Smooth muscle cell (in vitro differentiated cells): ENCODE data around the gene CXXC5. TPM values are rescaled to one million over a fixed set of nuclear protein-coding genes. Genes with fewer than 3 reads are reported as not detected.
A peak's percentile ranks its signal among the peaks of the same experiment; 100 is the strongest.

Experiments
- DNase-seq: peaks from one replicate; lab custom pipeline; 2025; ENCODE audit not compliant: unreplicated experiment; lab: John Stamatoyannopoulos, UW
- H2AFZ ChIP-seq: fragments of 200-600 bp; sonication (generic); 2 replicates; pipeline ENCODE4 v1.6.0; 2016; ENCODE audit warnings: antibody characterized with exemption, low read depth, mild to moderate bottlenecking
- H3F3A ChIP-seq: fragments of 200-600 bp; sonication (generic); 2 replicates; pipeline ENCODE4 v1.6.0; 2017; ENCODE audit warnings: antibody characterized with exemption, low read depth
- H3K27ac ChIP-seq: fragments of 200-600 bp; sonication (generic); 2 replicates; pipeline ENCODE4 v1.5.1; 2016; ENCODE audit warnings: low read depth, mild to moderate bottlenecking
- H3K27me3 ChIP-seq: fragments of 200-600 bp; sonication (generic); 2 replicates; pipeline ENCODE4 v1.6.1; 2016; ENCODE audit warnings: low read depth, mild to moderate bottlenecking
- H3K36me3 ChIP-seq: fragments of 200-600 bp; sonication (generic); 2 replicates; pipeline ENCODE4 v1.5.1; 2016; ENCODE audit warnings: low read depth
- H3K4me1 ChIP-seq: fragments of 200-600 bp; sonication (generic); 2 replicates; pipeline ENCODE4 v1.5.1; 2016; ENCODE audit warnings: low read depth
- H3K4me2 ChIP-seq: fragments of 200-600 bp; sonication (generic); 2 replicates; pipeline ENCODE4 v1.6.0; 2016; ENCODE audit warnings: mild to moderate bottlenecking
- H3K4me3 ChIP-seq: fragments of 200-600 bp; sonication (generic); 2 replicates; pipeline ENCODE4 v1.5.1; 2016; ENCODE audit warnings: mild to moderate bottlenecking
- H3K79me2 ChIP-seq: fragments of 200-600 bp; sonication (generic); 2 replicates; pipeline ENCODE4 v1.6.0; 2016; ENCODE audit warnings: low read depth, mild to moderate bottlenecking
- H3K9ac ChIP-seq: fragments of 200-600 bp; sonication (generic); 2 replicates; pipeline ENCODE4 v1.6.0; 2016; ENCODE audit warnings: low read depth
- H3K9me3 ChIP-seq: fragments of 200-600 bp; sonication (generic); replicated peaks from 2 replicates; pipeline ENCODE4 v1.5.1; 2016; ENCODE audit warnings: low read depth
- H4K20me1 ChIP-seq: fragments of 200-600 bp; sonication (generic); 2 replicates; pipeline ENCODE4 v1.6.0; 2016; ENCODE audit warnings: low read depth
- WGBS: methylation state at CpG from one replicate; pipeline ENCODE4 v1.1.7; 2016; ENCODE audit warnings: low lambda C conversion rate; 5-methylcytosine and 5-hydroxymethylcytosine counted together
- polyA plus RNA-seq: library from polyadenylated mRNA; unstranded; fragments of >200 nt; fragmentation: Nextera tagmentation; extraction: Ambion mirVana; gene quantifications from 2 replicates; pipeline ENCODE4 v1.2.1, GENCODE V29; 2016
- total RNA-seq: library from RNA; depleted of rRNA; stranded (reverse); fragments of >200 nt; gene quantifications from 2 replicates; pipeline ENCODE4 v1.2.3, GENCODE V29; 2014
- TF ChIP-seq, protein P1 (sequence below): fragments of 200-600 bp; sonication (generic); IDR thresholded peaks from 2 replicates; pipeline ENCODE4 v1.5.1; 2017; ENCODE audit warnings: borderline replicate concordance, mild to moderate bottlenecking, antibody characterized with exemption; ENCODE audit not compliant: insufficient read depth, poor library complexity, severe bottlenecking

Gene CXXC5
- total and polyA plus RNA-seq, 2 experiments from 2014 or later: 85.5 to 139 TPM

DNA sequence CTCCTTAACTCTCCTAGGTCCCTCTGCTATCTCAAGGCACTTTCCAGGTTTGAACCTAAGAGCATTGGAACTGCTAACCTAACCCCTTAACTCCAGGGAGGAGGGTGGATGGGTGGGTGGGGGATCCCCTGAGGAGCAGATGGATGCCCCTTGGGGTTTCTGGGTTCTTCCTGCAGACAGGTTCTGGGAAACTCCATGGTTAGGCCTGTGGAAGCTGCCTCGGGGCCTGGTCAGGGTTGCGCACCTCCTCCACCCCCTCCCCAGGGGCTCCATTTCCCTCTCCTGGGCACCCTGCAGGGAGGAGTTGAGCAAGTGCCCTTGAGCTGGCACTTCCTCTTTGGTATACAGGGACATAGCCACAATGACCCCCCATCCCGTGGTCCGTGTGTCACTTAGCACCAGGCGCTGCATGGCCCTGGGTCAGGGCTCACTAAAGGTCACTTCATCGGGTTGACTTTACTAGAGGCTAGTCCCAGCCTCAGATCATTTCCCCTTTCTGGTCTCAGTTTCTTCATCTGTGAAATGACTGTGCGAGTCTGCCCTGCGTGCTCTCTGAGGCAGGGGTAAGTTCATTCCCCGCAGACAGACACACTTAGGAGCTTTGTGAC is 16.0 kb downstream of the CXXC5 start:
- H2AFZ ChIP-seq: no peak overlapping the region
- H3K79me2 ChIP-seq: peaks cover 86% of the 10 kb centered on the region
- H3K4me1 ChIP-seq: peaks cover 49% of the 10 kb centered on the region
- H3K9me3 ChIP-seq: no peaks in the 10 kb centered on the region
- TF ChIP-seq, protein P1, sequence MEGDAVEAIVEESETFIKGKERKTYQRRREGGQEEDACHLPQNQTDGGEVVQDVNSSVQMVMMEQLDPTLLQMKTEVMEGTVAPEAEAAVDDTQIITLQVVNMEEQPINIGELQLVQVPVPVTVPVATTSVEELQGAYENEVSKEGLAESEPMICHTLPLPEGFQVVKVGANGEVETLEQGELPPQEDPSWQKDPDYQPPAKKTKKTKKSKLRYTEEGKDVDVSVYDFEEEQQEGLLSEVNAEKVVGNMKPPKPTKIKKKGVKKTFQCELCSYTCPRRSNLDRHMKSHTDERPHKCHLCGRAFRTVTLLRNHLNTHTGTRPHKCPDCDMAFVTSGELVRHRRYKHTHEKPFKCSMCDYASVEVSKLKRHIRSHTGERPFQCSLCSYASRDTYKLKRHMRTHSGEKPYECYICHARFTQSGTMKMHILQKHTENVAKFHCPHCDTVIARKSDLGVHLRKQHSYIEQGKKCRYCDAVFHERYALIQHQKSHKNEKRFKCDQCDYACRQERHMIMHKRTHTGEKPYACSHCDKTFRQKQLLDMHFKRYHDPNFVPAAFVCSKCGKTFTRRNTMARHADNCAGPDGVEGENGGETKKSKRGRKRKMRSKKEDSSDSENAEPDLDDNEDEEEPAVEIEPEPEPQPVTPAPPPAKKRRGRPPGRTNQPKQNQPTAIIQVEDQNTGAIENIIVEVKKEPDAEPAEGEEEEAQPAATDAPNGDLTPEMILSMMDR: no peak
- peaks cover 28% of the 10 kb centered on the region for H3F3A ChIP-seq
- H3K4me2 ChIP-seq: no peak overlapping the region
- H3K27me3 ChIP-seq: no peaks in the 10 kb centered on the region
- H3K4me3 ChIP-seq: no peak overlapping the region
- H3K36me3 ChIP-seq: no peaks in the 10 kb centered on the region
- H3K27ac ChIP-seq: peak overlapping the region; percentile 95
- 89% methylated on average over 9 of the region's 9 CpGs for WGBS
- H4K20me1 ChIP-seq: peaks cover 92% of the 10 kb centered on the region
- no peak overlapping the region for H3K9ac ChIP-seq
- no peak for DNase-seq

DNA sequence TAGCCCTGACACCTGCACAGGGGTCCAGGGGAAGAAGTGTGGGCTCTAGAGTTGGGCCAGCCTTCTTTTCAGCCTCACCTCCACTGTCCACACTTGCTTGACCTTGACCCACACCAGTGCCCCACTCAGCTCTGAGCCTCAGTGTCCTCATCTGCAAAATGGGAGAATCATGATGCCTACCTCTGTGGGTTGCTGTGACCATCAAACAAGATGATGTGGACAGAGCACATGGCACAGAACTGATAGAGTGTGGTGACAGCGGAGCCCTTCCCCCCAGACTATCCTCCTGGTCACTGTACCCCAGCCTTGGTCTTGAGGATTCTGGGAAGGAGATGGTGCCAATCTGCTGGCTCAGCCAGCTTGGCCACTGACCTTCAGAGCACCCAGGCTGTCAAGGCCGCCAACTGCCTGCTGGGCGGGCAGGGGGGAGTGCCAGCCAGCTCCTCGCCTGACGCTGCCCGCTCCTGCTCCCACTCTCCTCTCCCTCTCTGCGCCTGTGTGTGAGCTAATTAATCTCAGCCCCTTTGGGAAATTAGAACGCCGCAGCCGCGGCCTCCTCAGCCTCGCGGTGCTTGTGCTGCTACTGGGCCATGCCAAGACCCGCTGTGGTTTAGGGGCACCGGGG is 16.7 kb downstream of the CXXC5 start:
- H2AFZ ChIP-seq: no peak overlapping the region
- H3K27ac ChIP-seq: peak overlapping the region; percentile 95
- peaks cover 86% of the 10 kb centered on the region for H3K79me2 ChIP-seq
- peaks cover 29% of the 10 kb centered on the region for H3F3A ChIP-seq
- 98% methylated on average over 15 of the region's 15 CpGs for WGBS
- no peak overlapping the region for H3K9ac ChIP-seq
- H3K4me2 ChIP-seq: no peak overlapping the region
- no peaks in the 10 kb centered on the region for H3K36me3 ChIP-seq
- H3K4me3 ChIP-seq: no peak overlapping the region
- no peak for DNase-seq
- H3K27me3 ChIP-seq: no peaks in the 10 kb centered on the region
- peaks cover 49% of the 10 kb centered on the region for H3K4me1 ChIP-seq
- H3K9me3 ChIP-seq: no peaks in the 10 kb centered on the region
- H4K20me1 ChIP-seq: peaks cover 92% of the 10 kb centered on the region
- TF ChIP-seq, protein P1: no peak

DNA sequence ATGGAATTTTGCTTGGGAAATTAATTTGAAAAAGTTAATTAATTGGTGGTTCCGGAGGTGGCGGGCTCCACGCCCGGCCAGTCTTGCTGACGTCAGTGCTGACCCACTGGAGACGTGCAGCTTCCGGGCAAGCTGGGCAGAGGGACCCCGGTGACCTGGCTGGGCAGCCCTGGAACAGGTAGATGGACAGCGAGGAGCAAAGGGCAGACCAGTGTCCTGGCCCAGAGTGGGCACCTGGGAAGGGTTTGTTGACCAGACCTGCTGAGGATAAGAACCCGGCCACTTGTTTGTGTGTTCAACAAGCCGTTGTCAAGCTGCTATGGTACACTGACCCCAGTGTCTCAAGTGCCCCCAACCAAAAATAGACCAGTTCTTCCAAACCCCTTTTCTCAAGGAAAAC is 17.5 kb downstream of the CXXC5 start:
- DNase-seq: no peak
- Histone ChIP-seq H3K4me1 (peaks cover 49% of the 10 kb centered on the region), H3K4me2 (peak overlapping the region; percentile 8), H3K27me3 (no peaks in the 10 kb centered on the region), H3F3A (peaks cover 29% of the 10 kb centered on the region), H3K9me3 (no peaks in the 10 kb centered on the region), H3K4me3 (no peak overlapping the region), H3K36me3 (no peaks in the 10 kb centered on the region), H3K79me2 (peaks cover 93% of the 10 kb centered on the region), H3K9ac (no peak overlapping the region), H2AFZ (no peak overlapping the region), H3K27ac (peak overlapping the region; percentile 95), H4K20me1 (peaks cover 93% of the 10 kb centered on the region)
- TF ChIP-seq, protein P1: no peak
- 94% methylated on average over 11 of the region's 11 CpGs for WGBS

DNA sequence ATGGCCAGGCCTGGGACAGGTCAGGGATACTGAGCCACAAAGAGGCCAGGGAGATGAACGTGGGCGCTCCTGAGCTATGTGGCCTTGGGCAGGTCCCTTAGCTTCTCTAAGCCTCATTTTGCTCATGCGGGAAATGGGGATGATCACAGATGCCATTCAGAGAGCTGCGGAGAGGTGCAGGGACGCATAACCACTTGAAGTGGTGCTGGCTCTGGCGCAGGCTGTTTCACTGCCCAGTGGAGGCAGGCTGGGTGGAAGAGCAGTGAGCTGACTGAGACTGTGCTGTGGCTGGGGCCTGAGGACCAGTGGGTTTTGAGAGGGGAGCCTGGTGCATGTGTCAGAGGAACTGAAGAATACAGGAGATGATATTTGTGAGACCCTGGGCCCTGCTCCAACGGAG is 18.4 kb downstream of the CXXC5 start:
- Histone ChIP-seq H3K9ac (no peak overlapping the region), H3K9me3 (no peaks in the 10 kb centered on the region), H3K27ac (peak overlapping the region; percentile 95), H4K20me1 (peaks cover 99% of the 10 kb centered on the region), H3K4me3 (no peak overlapping the region), H2AFZ (no peak overlapping the region), H3K36me3 (no peaks in the 10 kb centered on the region), H3K4me1 (peaks cover 49% of the 10 kb centered on the region), H3K79me2 (peaks cover 98% of the 10 kb centered on the region), H3K4me2 (peak overlapping the region; percentile 86), H3F3A (peaks cover 25% of the 10 kb centered on the region), H3K27me3 (no peaks in the 10 kb centered on the region)
- TF ChIP-seq, protein P1: no peak
- DNase-seq: no peak
- WGBS: 88% methylated on average over 7 of the region's 7 CpGs
